ENCODE measurements around the gene TWF2.
A peak's percentile ranks its signal among the peaks of the same experiment; 100 is the strongest.

DNA sequence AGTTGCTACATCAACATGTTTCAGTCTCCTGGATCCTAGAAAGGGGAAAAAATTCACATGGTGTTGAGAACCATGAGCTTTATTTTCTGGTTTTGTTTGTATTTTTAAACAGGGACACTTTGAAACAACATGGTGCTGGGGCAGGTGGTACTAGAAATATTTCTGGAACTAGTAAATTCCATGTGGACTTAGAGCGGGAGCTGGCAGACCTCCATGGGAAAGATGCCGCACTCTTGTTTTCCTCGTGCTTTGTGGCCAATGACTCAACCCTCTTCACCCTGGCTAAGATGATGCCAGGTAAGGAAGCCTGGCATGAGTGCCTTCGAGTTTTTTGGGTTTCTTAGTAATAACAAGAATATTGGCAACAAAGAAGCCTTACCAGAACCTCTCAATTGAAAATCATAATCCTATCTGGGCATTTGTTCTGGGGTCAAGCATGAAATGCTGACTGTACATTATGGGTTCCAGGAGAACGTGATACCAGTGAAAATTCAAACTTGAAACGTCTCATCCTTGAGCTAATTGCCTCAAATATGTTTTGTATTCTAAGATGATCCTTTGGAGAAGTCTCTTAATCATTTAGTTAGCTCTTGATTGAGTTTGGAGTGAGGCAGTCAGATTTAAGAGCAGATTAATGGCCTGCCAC is 33.1 kb downstream of the TWF2 start:
- TF ChIP-seq, protein P1, sequence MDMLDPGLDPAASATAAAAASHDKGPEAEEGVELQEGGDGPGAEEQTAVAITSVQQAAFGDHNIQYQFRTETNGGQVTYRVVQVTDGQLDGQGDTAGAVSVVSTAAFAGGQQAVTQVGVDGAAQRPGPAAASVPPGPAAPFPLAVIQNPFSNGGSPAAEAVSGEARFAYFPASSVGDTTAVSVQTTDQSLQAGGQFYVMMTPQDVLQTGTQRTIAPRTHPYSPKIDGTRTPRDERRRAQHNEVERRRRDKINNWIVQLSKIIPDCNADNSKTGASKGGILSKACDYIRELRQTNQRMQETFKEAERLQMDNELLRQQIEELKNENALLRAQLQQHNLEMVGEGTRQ (IDR thresholded peaks at IDR 0.05; ENCODE audit: low read depth, low read length), result no peak
- TF ChIP-seq, protein P2, sequence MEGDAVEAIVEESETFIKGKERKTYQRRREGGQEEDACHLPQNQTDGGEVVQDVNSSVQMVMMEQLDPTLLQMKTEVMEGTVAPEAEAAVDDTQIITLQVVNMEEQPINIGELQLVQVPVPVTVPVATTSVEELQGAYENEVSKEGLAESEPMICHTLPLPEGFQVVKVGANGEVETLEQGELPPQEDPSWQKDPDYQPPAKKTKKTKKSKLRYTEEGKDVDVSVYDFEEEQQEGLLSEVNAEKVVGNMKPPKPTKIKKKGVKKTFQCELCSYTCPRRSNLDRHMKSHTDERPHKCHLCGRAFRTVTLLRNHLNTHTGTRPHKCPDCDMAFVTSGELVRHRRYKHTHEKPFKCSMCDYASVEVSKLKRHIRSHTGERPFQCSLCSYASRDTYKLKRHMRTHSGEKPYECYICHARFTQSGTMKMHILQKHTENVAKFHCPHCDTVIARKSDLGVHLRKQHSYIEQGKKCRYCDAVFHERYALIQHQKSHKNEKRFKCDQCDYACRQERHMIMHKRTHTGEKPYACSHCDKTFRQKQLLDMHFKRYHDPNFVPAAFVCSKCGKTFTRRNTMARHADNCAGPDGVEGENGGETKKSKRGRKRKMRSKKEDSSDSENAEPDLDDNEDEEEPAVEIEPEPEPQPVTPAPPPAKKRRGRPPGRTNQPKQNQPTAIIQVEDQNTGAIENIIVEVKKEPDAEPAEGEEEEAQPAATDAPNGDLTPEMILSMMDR (conservative IDR thresholded peaks at IDR 0.05; ENCODE audit: low read depth, low read length), result no peak
- TF ChIP-seq RFX5 (IDR thresholded peaks at IDR 0.05; ENCODE audit: low read depth, low read length) (no peak), MXI1 (IDR thresholded peaks at IDR 0.05; ENCODE audit: borderline replicate concordance, low read depth, low read length) (no peak), POLR2A (IDR thresholded peaks at IDR 0.05; ENCODE audit: low read depth, low read length) (no peak), SMC3 (IDR thresholded peaks at IDR 0.05; ENCODE audit: low read depth, low read length) (no peak), CEBPB (IDR thresholded peaks at IDR 0.05; ENCODE audit: low read depth, low read length) (no peak), BHLHE40 (IDR thresholded peaks at IDR 0.05; ENCODE audit: low read depth, low read length) (no peak), MAZ (IDR thresholded peaks at IDR 0.05; ENCODE audit: borderline replicate concordance, low read depth, low read length) (no peak), RCOR1 (IDR thresholded peaks at IDR 0.05; ENCODE audit: insufficient replicate concordance, low read length) (no peak), FOS (IDR thresholded peaks at IDR 0.05; ENCODE audit: low read depth, low read length) (no peak), RAD21 (IDR thresholded peaks at IDR 0.05; ENCODE audit: low read length) (no peak), MAFK (IDR thresholded peaks at IDR 0.05; ENCODE audit: low read depth, low read length) (peak; percentile 61)
- TF ChIP-seq, protein P3, sequence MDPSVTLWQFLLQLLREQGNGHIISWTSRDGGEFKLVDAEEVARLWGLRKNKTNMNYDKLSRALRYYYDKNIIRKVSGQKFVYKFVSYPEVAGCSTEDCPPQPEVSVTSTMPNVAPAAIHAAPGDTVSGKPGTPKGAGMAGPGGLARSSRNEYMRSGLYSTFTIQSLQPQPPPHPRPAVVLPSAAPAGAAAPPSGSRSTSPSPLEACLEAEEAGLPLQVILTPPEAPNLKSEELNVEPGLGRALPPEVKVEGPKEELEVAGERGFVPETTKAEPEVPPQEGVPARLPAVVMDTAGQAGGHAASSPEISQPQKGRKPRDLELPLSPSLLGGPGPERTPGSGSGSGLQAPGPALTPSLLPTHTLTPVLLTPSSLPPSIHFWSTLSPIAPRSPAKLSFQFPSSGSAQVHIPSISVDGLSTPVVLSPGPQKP (IDR thresholded peaks at IDR 0.05; ENCODE audit: borderline replicate concordance, low read depth, low read length), result no peak
